ENCODE results near the gene PINLYP.

Gene PINLYP

GRCh38 chr19:43540381-43540780 lies 35.2 kb upstream of the PINLYP start:
- TF ChIP-seq GATA3 (IDR thresholded peaks at IDR 0.05; ENCODE audit: low read depth, low read length) (no peak), GATA2 (IDR thresholded peaks at IDR 0.05; ENCODE audit: low read depth, low read length) (no peak)

GRCh38 chr19:43541920-43542650 lies 33.5 kb upstream of the PINLYP start:
- TF ChIP-seq GATA2 (IDR thresholded peaks at IDR 0.05; ENCODE audit: low read depth, low read length) (no peak), GATA3 (IDR thresholded peaks at IDR 0.05; ENCODE audit: low read depth, low read length) (no peak)

- TF ChIP-seq GATA3 (IDR thresholded peaks at IDR 0.05; ENCODE audit: low read depth, low read length) (no peak), GATA2 (IDR thresholded peaks at IDR 0.05; ENCODE audit: low read depth, low read length) (no peak)
These were observed 31.5 kb upstream of the PINLYP start for GRCh38 chr19:43544077-43544476.

DNA sequence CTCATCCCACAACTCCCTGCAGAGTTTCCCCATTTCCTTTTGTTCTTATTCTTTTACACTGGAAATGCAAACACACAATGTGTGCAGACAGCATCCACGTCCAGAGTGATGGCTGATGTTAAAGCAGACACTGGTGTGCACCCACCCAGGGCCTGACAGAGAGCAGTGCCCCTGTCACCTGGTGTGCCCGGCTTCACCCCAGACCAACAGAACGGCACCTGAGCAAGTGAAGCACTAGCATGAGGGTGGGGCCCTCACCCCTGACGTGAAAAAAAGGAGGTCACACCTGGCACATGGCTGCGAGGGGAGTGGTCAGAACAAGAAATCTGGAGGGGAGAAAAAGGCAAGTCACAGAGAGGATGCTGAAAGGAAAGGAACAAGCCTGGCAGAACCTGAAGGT lies 30.3 kb upstream of the PINLYP start:
- TF ChIP-seq GATA2 (IDR thresholded peaks at IDR 0.05; ENCODE audit: low read depth, low read length) (no peak), GATA3 (IDR thresholded peaks at IDR 0.05; ENCODE audit: low read depth, low read length) (no peak)

GRCh38 chr19:43545981-43546380 lies 29.6 kb upstream of the PINLYP start:
- TF ChIP-seq GATA3 (IDR thresholded peaks at IDR 0.05; ENCODE audit: low read depth, low read length) = no peak
- no peak for TF ChIP-seq GATA2 (IDR thresholded peaks at IDR 0.05; ENCODE audit: low read depth, low read length)

DNA sequence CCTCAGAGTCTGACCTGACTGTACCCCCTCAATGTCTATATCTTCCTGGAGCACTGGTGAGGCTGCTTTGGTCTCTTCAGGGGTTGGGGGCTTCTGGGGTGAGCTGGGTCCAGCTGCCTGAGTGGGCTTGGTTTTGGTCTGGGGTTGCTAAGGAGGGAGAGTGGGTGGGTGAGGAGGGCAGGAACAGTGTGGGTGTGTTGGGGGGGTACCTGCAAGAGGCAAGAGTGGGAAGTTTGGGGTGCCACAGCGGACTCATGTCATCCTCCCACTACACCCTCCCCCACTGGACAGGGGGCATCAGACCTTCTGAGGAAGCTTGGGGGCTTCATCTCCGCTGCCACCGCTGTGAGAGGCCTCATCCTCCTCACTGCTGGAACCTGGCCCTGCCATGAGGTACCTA lies 29.0 kb upstream of the PINLYP start:
- TF ChIP-seq GATA2 (IDR thresholded peaks at IDR 0.05; ENCODE audit: low read depth, low read length) (no peak), GATA3 (IDR thresholded peaks at IDR 0.05; ENCODE audit: low read depth, low read length) (no peak)

DNA sequence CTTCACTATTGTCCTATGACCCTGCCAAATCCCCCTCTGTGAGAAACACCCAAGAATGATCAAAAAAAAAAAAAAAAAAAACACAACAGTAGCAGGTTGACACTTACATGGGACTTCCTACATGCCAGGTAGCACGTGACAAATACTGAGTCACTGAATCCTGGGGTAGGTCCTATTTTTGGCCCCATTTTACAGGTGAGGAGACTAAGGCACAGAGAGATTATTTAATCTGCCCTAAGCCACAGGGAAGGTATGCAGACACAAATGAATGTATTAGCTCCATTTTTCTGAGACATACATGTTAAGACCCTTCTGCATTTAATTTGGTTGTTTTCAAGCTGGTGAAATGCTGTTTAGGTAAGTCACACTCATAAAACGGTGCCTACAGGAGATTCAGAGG lies 26.9 kb upstream of the PINLYP start:
- TF ChIP-seq GATA2 (IDR thresholded peaks at IDR 0.05; ENCODE audit: low read depth, low read length) (no peak), GATA3 (IDR thresholded peaks at IDR 0.05; ENCODE audit: low read depth, low read length) (no peak)

DNA sequence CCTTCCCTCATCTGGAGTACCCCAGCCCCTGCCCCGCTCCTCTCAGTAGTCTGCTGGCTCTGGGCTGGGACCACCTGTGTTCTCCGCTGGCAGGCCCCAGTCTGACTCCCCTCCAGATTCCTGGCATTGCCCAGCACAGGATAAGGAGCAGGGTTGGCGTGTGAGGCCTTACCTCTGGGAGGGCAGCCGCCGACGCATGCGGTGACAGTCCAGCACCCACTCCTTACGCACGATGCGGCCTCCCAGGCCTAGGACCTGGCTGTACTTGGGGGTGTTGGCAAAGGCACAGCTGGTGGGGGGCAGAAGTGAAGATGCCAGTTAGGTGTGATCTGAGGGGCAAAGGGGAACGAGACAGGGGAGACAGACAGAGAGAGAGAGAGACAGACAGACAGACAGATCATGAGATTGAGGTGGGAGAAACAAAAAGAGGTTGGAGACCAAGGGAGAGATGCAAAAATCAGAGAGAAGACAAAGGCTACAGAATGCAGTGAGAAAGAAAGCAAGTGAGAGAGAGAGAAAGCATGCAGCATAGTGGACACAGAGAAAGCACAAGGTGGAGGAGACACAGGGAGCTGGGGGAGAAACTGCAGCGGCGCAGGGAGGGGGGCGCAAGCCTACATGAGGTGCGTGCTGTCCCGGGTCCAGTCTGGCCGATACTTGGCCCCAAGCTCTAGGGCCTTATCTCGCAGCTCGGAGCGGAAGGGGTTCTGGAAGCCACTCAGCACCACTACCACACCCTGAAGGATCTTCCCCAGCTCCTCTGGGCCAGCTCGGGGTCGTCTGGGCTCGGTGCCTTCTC lies 24.0 kb upstream of the PINLYP start:
- TF ChIP-seq GATA3 (IDR thresholded peaks at IDR 0.05; ENCODE audit: low read depth, low read length) (no peak), GATA2 (IDR thresholded peaks at IDR 0.05; ENCODE audit: low read depth, low read length) (no peak)

- TF ChIP-seq GATA3 (IDR thresholded peaks at IDR 0.05; ENCODE audit: low read depth, low read length) (no peak), GATA2 (IDR thresholded peaks at IDR 0.05; ENCODE audit: low read depth, low read length) (no peak)
These were observed 23.5 kb upstream of the PINLYP start for GRCh38 chr19:43552198-43552450.

DNA sequence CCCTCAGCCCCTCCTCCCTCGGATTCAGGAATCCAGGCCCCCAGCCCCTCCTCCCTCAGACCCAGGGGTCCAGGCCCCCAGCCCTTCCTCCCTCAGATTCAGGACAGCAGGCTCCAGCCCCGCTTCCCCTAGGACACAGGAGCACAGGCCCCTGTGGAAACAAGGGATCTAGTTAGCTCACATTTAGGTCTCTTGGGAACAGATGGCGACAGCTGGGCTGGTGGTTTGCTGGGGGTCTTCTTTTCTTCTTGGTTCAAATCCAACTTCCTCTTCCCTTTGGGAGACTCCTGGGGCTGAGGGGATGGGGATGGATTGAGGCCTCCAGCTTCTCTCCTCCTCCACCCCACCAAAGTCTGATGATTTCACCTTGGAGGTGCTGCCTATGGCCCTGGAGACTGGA lies 23.0 kb upstream of the PINLYP start:
- TF ChIP-seq GATA2 (IDR thresholded peaks at IDR 0.05; ENCODE audit: low read depth, low read length) = no peak
- TF ChIP-seq GATA3 (IDR thresholded peaks at IDR 0.05; ENCODE audit: low read depth, low read length) = no peak

- TF ChIP-seq GATA3 (IDR thresholded peaks at IDR 0.05; ENCODE audit: low read depth, low read length) (no peak), GATA2 (IDR thresholded peaks at IDR 0.05; ENCODE audit: low read depth, low read length) (no peak)
These were observed 21.9 kb upstream of the PINLYP start for GRCh38 chr19:43553656-43554055.

DNA sequence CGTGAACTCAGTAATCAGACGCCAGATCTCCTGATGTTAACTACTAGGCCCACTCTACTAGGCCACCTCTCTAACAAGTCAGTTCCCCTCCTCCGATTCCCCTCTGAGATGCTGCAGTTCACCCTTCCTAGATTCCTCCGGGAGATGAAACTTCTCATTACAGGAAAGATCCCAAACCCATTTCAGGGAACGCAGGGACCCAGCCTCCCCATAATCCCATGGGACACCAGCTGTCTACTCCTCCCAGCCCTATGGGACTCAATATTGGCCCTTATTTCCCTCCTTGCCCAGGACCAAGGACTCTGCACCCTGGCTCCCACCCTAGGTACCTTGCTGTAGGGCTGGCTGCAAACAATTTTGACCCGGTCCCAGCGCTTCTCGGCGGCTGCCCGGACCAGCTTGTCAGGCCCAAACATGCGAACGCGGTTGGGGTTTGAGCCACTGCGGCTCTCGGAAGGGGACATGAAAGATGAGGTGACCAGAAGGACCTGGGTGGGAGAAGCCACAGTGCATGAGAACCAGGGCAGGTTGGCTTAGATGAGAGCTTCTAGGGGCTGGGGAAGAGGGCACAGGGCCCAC lies 21.2 kb upstream of the PINLYP start:
- TF ChIP-seq GATA3 (IDR thresholded peaks at IDR 0.05; ENCODE audit: low read depth, low read length) (no peak), GATA2 (IDR thresholded peaks at IDR 0.05; ENCODE audit: low read depth, low read length) (no peak)

- TF ChIP-seq GATA3 (IDR thresholded peaks at IDR 0.05; ENCODE audit: low read depth, low read length) = no peak
- TF ChIP-seq GATA2 (IDR thresholded peaks at IDR 0.05; ENCODE audit: low read depth, low read length) = no peak
These were observed 20.3 kb upstream of the PINLYP start for GRCh38 chr19:43555185-43555770.

DNA sequence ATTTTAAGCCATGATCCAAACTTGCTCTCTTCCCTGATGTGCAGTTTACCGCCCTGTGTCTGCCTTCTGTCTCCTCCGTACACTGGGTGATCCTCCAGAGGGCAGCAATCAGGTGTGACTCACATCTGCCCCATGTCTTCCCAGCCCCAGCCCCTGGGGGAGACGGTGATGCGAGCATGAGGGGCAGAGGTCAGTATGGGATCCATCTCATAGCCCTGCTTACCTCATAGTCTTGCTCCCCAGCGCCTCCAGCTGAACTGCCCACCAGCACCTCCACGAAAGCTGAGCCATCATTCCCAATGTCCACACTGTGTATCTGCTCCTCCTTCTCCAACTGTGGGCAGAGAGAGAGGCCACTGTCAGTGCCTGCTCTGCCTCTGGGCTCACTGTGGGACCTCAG lies 14.9 kb upstream of the PINLYP start:
- TF ChIP-seq GATA3 (IDR thresholded peaks at IDR 0.05; ENCODE audit: low read depth, low read length) (no peak), GATA2 (IDR thresholded peaks at IDR 0.05; ENCODE audit: low read depth, low read length) (no peak)

Data from SH-SY5Y (cell line).